PFSK-1 (cell line): ENCODE results near the gene AP1B1.

ENCODE experiments used
- SIN3A ChIP-seq: IDR thresholded peaks from 2 replicates; pipeline ENCODE4 v1.6.1; 2012; ENCODE audit warnings: mild to moderate bottlenecking, low read length, moderate library complexity, borderline replicate concordance; ENCODE audit not compliant: insufficient read depth
- TF ChIP-seq, protein P1 (sequence below), 2 experiments: IDR thresholded peaks; 2 replicates each; pipeline versions ENCODE4 v1.6.1 to v1.8.0; 2011 to 2012; ENCODE audit warnings: low read depth in 2 of 2, low read length in 2 of 2, control low read depth in 1 of 2, inconsistent platforms in 1 of 2, mild to moderate bottlenecking in 1 of 2, moderate library complexity in 1 of 2; ENCODE audit not compliant: insufficient read depth in 1 of 2

DNA sequence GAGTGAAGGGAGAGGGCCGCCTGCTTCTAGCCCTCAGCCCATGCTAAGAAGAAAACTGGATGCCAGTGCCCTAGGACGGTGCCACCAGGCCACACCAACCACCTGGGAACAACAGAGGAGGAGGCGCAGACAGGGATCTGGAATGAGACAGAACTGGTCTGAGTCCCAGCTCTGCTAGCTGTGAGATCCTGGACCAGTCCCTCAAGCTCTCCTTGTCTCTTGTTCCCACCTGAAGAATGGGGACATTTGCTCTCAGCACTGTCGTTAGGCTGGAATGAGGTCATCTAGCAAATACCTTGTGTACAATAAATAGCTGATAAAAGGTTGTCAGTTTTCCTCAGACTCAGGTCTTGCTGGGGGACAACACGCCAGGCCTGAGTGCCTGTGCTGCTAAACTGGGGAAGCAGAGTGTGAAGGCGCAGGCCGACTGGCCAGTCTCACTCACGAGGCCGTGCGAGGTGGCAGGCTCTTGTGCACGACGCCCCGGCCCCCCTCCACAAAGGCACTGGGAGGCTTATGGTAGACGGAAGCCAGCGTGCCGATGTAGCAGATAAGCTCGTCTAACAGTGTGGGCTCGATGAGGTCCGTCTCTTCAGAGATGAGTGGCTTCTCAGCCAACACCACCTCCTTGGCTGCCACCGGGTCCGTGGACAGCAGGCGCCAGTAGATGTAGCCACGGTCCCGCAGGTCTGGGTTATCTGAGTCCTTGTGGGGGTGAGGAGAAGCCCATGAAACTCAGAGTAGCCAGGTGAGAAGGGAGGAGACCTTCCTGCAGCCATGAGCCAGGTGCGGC, 47.1 kb downstream of the AP1B1 start:
- TF ChIP-seq SIN3A = no peak
- TF ChIP-seq, protein P1, sequence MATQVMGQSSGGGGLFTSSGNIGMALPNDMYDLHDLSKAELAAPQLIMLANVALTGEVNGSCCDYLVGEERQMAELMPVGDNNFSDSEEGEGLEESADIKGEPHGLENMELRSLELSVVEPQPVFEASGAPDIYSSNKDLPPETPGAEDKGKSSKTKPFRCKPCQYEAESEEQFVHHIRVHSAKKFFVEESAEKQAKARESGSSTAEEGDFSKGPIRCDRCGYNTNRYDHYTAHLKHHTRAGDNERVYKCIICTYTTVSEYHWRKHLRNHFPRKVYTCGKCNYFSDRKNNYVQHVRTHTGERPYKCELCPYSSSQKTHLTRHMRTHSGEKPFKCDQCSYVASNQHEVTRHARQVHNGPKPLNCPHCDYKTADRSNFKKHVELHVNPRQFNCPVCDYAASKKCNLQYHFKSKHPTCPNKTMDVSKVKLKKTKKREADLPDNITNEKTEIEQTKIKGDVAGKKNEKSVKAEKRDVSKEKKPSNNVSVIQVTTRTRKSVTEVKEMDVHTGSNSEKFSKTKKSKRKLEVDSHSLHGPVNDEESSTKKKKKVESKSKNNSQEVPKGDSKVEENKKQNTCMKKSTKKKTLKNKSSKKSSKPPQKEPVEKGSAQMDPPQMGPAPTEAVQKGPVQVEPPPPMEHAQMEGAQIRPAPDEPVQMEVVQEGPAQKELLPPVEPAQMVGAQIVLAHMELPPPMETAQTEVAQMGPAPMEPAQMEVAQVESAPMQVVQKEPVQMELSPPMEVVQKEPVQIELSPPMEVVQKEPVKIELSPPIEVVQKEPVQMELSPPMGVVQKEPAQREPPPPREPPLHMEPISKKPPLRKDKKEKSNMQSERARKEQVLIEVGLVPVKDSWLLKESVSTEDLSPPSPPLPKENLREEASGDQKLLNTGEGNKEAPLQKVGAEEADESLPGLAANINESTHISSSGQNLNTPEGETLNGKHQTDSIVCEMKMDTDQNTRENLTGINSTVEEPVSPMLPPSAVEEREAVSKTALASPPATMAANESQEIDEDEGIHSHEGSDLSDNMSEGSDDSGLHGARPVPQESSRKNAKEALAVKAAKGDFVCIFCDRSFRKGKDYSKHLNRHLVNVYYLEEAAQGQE (IDR thresholded peaks at IDR 0.05; ENCODE audit: insufficient read depth in 1 of 2, low read depth in 2 of 2, low read length in 2 of 2) = no peak
